ENCODE results near the gene GID8.

DNA sequence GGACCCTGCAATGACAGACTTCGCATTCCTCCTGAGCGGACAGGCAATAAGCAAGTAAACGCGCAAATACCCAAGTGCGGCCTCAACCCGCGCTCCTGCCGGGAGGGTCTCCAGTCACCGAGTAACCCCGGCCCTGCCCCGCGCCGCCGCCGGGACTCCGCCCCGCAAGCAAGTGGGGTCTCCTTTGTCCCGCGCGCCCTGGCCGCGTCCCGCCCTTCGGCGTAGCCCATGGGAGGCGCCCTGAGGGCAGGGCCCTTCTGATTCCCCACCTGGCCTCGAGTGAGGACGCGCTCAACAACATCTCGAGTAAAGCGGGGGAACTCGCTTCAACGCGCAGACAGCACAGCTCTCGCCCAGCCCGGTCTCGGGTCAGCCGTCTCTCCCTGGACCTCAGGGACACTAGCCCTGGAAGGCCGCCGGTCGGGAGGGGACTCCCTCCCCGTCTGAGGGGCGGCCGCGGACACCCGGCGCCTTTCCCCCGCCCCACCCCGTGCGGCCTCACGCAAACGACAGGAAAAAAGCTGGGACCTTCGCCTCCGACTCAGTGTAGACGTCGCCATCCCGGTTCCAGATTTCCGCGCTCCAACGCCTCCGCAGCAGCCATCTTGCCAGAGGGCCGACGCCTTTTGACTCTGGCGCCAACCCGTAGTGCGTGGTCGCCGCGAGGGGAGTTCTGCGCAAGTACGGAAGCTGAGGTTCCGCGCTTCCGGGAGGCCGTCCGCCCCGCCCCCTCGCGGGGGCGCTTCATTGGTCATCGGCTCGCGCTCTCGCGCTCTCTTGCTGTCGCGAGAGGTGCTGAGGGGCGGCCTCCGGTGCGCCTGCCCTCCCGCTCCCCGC is 461 bp upstream of the GID8 start:
- TF ChIP-seq, protein P1, sequence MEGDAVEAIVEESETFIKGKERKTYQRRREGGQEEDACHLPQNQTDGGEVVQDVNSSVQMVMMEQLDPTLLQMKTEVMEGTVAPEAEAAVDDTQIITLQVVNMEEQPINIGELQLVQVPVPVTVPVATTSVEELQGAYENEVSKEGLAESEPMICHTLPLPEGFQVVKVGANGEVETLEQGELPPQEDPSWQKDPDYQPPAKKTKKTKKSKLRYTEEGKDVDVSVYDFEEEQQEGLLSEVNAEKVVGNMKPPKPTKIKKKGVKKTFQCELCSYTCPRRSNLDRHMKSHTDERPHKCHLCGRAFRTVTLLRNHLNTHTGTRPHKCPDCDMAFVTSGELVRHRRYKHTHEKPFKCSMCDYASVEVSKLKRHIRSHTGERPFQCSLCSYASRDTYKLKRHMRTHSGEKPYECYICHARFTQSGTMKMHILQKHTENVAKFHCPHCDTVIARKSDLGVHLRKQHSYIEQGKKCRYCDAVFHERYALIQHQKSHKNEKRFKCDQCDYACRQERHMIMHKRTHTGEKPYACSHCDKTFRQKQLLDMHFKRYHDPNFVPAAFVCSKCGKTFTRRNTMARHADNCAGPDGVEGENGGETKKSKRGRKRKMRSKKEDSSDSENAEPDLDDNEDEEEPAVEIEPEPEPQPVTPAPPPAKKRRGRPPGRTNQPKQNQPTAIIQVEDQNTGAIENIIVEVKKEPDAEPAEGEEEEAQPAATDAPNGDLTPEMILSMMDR (IDR thresholded peaks at IDR 0.05): no peak
- peak in 2 of 4 donors; percentile 22 to 53 for TF ChIP-seq POLR2A (IDR thresholded peaks at IDR 0.05)
